GM23338 (cell line): ENCODE measurements around the gene FHIT. TPM values are rescaled to one million over a fixed set of nuclear protein-coding genes. Genes with fewer than 3 reads are reported as not detected.

Experiments
- ATAC-seq: fragments of 200-7000 bp; cut with Tn5 transposase; 3 replicates; pipeline ENCODE4 v1.9.1; 2020
- DNase-seq: peaks from one replicate; pipeline ENCODE4 v3.0.0-alpha.2; 2015; ENCODE audit warnings: low spot score
- H2AFZ ChIP-seq: fragments of 200-600 bp; sonication (generic); 2 replicates; pipeline ENCODE4 v1.8.0; 2016; ENCODE audit warnings: antibody characterized with exemption, mild to moderate bottlenecking, moderate library complexity
- H3F3A ChIP-seq: fragments of 200-600 bp; sonication (generic); replicated peaks from 2 replicates; pipeline ENCODE4 v1.8.0; 2017; ENCODE audit warnings: antibody characterized with exemption, mixed run types, low read depth
- H3K27ac ChIP-seq: fragments of 200-600 bp; sonication (generic); 2 replicates; pipeline ENCODE4 v1.6.1; 2016; ENCODE audit warnings: low read depth
- H3K27me3 ChIP-seq: fragments of 200-600 bp; sonication (generic); 2 replicates; pipeline ENCODE4 v1.8.0; 2016; ENCODE audit warnings: mild to moderate bottlenecking, mixed run types, moderate library complexity; ENCODE audit not compliant: insufficient read depth
- H3K36me3 ChIP-seq: fragments of 200-600 bp; sonication (generic); 2 replicates; pipeline ENCODE4 v1.8.0; 2016; ENCODE audit warnings: mild to moderate bottlenecking; ENCODE audit not compliant: insufficient read depth
- H3K4me1 ChIP-seq: fragments of 200-600 bp; sonication (generic); 2 replicates; pipeline ENCODE4 v1.8.0; 2016; ENCODE audit warnings: mild to moderate bottlenecking, moderate library complexity; ENCODE audit not compliant: insufficient read depth
- H3K4me2 ChIP-seq: fragments of 200-600 bp; sonication (generic); 2 replicates; pipeline ENCODE4 v1.7.1; 2017; ENCODE audit warnings: mixed run types
- H3K4me3 ChIP-seq: fragments of 200-600 bp; sonication (generic); 2 replicates; pipeline ENCODE4 v1.6.1; 2016; ENCODE audit warnings: mixed run types
- H3K79me2 ChIP-seq: fragments of 200-600 bp; sonication (generic); replicated peaks from 2 replicates; pipeline ENCODE4 v1.8.0; 2017; ENCODE audit warnings: mild to moderate bottlenecking; ENCODE audit not compliant: insufficient read depth
- H3K9me2 ChIP-seq: fragments of 200-600 bp; sonication (generic); 2 replicates; pipeline ENCODE4 v1.8.0; 2017; ENCODE audit not compliant: insufficient read depth
- H4K20me1 ChIP-seq: fragments of 200-600 bp; sonication (generic); replicated peaks from 2 replicates; pipeline ENCODE4 v1.8.0; 2017; ENCODE audit warnings: mild to moderate bottlenecking; ENCODE audit not compliant: insufficient read depth
- H3K27ac Mint-ChIP-seq: 2 replicates; pipeline ENCODE4 v1.8.0; 2020; ENCODE audit warnings: inconsistent platforms, mild to moderate bottlenecking, moderate library complexity, mixed read lengths
- H3K27me3 Mint-ChIP-seq: 3 replicates; pipeline ENCODE4 v1.8.0; 2022; ENCODE audit warnings: low read depth, mild to moderate bottlenecking, moderate library complexity, mixed read lengths, inconsistent platforms; ENCODE audit not compliant: insufficient read depth, poor library complexity
- H3K36me3 Mint-ChIP-seq: 3 replicates; pipeline ENCODE4 v1.8.0; 2021; ENCODE audit warnings: low read depth, mild to moderate bottlenecking, inconsistent platforms, moderate library complexity, mixed read lengths
- H3K4me1 Mint-ChIP-seq: 3 replicates; pipeline ENCODE4 v1.8.0; 2020; ENCODE audit warnings: mild to moderate bottlenecking, inconsistent platforms, mixed read lengths
- H3K4me3 Mint-ChIP-seq: 3 replicates; pipeline ENCODE4 v1.8.0; 2021; ENCODE audit warnings: moderate library complexity, mild to moderate bottlenecking, inconsistent platforms, mixed read lengths
- H3K9me3 Mint-ChIP-seq: 3 replicates; pipeline ENCODE4 v1.8.0; 2020; ENCODE audit warnings: moderate library complexity, mild to moderate bottlenecking, inconsistent platforms, mixed read lengths
- CREB1 ChIP-seq: fragments of 250-450 bp; sonication (Bioruptor Pico); IDR thresholded peaks from 2 replicates; pipeline ENCODE4 v1.5.0; 2020; ENCODE audit warnings: low read depth, mild to moderate bottlenecking, moderate library complexity
- CTCF ChIP-seq, 2 experiments: fragments of 200-600 bp in 1 of 2; sonication (generic) in 1 of 2; conservative IDR thresholded peaks; 2 replicates each; pipeline versions ENCODE4 v1.5.1 to v1.6.1; 2016 to 2017; ENCODE audit warnings: antibody characterized with exemption in 2 of 2, low read depth in 2 of 2, mild to moderate bottlenecking in 2 of 2, moderate library complexity in 1 of 2
- ETS1 ChIP-seq: IDR thresholded peaks from 2 replicates; pipeline ENCODE4 v1.6.1; 2016; ENCODE audit warnings: antibody characterized with exemption
- EZH2 ChIP-seq: fragments of 200-600 bp; sonication (generic); IDR thresholded peaks from one replicate; pipeline ENCODE4 v1.8.0; 2017; ENCODE audit warnings: antibody characterized with exemption, mild to moderate bottlenecking, low read depth; ENCODE audit not compliant: unreplicated experiment
- EZH2phosphoT487 ChIP-seq: fragments of 200-600 bp; sonication (generic); IDR thresholded peaks from one replicate; pipeline ENCODE4 v1.8.1; 2018; ENCODE audit warnings: antibody characterized with exemption; ENCODE audit not compliant: unreplicated experiment
- JUNB ChIP-seq: IDR thresholded peaks from one replicate; pipeline ENCODE4 v1.6.1; 2016; ENCODE audit warnings: antibody characterized with exemption; ENCODE audit not compliant: unreplicated experiment
- NANOG ChIP-seq: IDR thresholded peaks from 2 replicates; pipeline ENCODE4 v1.6.1; 2016; ENCODE audit warnings: antibody characterized with exemption, borderline replicate concordance
- POLR2AphosphoS5 ChIP-seq: IDR thresholded peaks from 2 replicates; pipeline ENCODE4 v1.6.1; 2016; ENCODE audit warnings: antibody characterized with exemption, low read depth
- STAT1 ChIP-seq: IDR thresholded peaks from one replicate; pipeline ENCODE4 v1.6.1; 2016; ENCODE audit warnings: antibody characterized with exemption; ENCODE audit not compliant: unreplicated experiment
- ZNF114 ChIP-seq: fragments of 250-450 bp; sonication (Bioruptor Pico); IDR thresholded peaks from 2 replicates; pipeline ENCODE4 v1.5.0; 2020; ENCODE audit warnings: mild to moderate bottlenecking, moderate library complexity
- ZNF331 ChIP-seq: fragments of 250-450 bp; sonication (Bioruptor Pico); IDR thresholded peaks from 2 replicates; pipeline ENCODE4 v1.5.0; 2020; ENCODE audit warnings: low read depth, mild to moderate bottlenecking, moderate library complexity
- ZNF462 ChIP-seq: fragments of 250-450 bp; sonication (Bioruptor Pico); IDR thresholded peaks from 2 replicates; pipeline ENCODE4 v1.5.0; 2020; ENCODE audit warnings: mild to moderate bottlenecking, moderate library complexity
- polyA plus RNA-seq: library from polyadenylated mRNA; unstranded; fragments of >200 nt; fragmentation: Nextera tagmentation; extraction: Ambion mirVana; gene quantifications from 2 replicates; pipeline ENCODE4 v1.2.1, GENCODE V29; 2016
- total RNA-seq: library from RNA; depleted of rRNA; stranded (reverse); fragments of >200 nt; shearing (Covaris generic); gene quantifications from 2 replicates; pipeline ENCODE4 v1.2.3, GENCODE V29; 2014
- TF ChIP-seq, protein P1 (sequence below): IDR thresholded peaks from one replicate; pipeline ENCODE4 v1.6.1; 2018; ENCODE audit warnings: antibody characterized with exemption; ENCODE audit not compliant: unreplicated experiment

Gene FHIT
- total and polyA plus RNA-seq, 2 experiments from 2014 or later, result 3.0 to 8.3 TPM

DNA sequence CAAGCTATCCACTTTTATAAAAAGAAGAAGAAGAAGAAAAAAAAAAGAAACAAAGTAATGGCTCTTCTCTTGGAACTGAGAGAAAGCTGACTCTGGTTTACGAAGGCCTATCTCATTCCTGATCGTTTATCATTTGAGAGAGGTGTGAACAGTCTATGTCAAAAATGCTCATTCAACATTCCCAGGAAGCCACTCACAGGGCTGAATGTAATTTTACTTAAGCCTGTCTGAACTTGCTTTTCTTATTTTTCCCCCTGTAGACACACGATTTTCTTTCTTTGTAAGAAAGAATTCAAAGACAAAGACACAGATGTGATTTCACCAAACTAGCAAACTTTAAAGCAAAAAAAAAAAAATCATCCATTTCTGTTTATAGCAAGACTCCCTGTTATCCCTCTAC, 805.8 kb downstream of the FHIT start:
- Histone ChIP-seq H4K20me1 (no peaks in the 10 kb centered on the region), H3F3A (no peaks in the 10 kb centered on the region), H3K79me2 (no peaks in the 10 kb centered on the region), H3K36me3 (no peaks in the 10 kb centered on the region), H3K9me2 (peaks cover 5% of the 10 kb centered on the region), H3K27ac (no peak overlapping the region; the same call in 1 of the 2 replicates), H3K27me3 (no peaks in the 10 kb centered on the region), H3K4me2 (no peak overlapping the region), H3K4me1 (no peaks in the 10 kb centered on the region), H3K4me3 (no peak overlapping the region), H2AFZ (no peak overlapping the region)
- Mint-ChIP-seq H3K27ac (no peak overlapping the region), H3K4me3 (no peak overlapping the region), H3K4me1 (0 out of 3 replicates have a peak, but pooled peaks cover 2% of the 10 kb centered on the region), H3K27me3 (no peaks in the 10 kb centered on the region), H3K36me3 (no peaks in the 10 kb centered on the region; the same call in 2 of the 3 replicates), H3K9me3 (no peaks in the 10 kb centered on the region)
- no peak for ATAC-seq
- TF ChIP-seq ETS1, result no peak
- no peak for TF ChIP-seq NANOG
- TF ChIP-seq ZNF114 (CRISPR knock-in tag), result no peak
- no peak for TF ChIP-seq ZNF331
- TF ChIP-seq CREB1 (CRISPR knock-in tag), result no peak
- TF ChIP-seq CTCF (conservative IDR thresholded peaks at IDR 0.05; ENCODE audit: low read depth in 2 of 2), result no peak
- no peak for TF ChIP-seq POLR2AphosphoS5
- no peak for TF ChIP-seq EZH2phosphoT487
- no peak for TF ChIP-seq ZNF462
- TF ChIP-seq JUNB, result no peak
- TF ChIP-seq EZH2, result no peak
- TF ChIP-seq STAT1, result no peak
- TF ChIP-seq, protein P1, sequence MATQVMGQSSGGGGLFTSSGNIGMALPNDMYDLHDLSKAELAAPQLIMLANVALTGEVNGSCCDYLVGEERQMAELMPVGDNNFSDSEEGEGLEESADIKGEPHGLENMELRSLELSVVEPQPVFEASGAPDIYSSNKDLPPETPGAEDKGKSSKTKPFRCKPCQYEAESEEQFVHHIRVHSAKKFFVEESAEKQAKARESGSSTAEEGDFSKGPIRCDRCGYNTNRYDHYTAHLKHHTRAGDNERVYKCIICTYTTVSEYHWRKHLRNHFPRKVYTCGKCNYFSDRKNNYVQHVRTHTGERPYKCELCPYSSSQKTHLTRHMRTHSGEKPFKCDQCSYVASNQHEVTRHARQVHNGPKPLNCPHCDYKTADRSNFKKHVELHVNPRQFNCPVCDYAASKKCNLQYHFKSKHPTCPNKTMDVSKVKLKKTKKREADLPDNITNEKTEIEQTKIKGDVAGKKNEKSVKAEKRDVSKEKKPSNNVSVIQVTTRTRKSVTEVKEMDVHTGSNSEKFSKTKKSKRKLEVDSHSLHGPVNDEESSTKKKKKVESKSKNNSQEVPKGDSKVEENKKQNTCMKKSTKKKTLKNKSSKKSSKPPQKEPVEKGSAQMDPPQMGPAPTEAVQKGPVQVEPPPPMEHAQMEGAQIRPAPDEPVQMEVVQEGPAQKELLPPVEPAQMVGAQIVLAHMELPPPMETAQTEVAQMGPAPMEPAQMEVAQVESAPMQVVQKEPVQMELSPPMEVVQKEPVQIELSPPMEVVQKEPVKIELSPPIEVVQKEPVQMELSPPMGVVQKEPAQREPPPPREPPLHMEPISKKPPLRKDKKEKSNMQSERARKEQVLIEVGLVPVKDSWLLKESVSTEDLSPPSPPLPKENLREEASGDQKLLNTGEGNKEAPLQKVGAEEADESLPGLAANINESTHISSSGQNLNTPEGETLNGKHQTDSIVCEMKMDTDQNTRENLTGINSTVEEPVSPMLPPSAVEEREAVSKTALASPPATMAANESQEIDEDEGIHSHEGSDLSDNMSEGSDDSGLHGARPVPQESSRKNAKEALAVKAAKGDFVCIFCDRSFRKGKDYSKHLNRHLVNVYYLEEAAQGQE, result no peak
- no peak for DNase-seq
